Neutrophil (primary cell): ENCODE results near the gene CDK10.
"Not testable (repeated sequence)": the region's sequence is repeated elsewhere in the genome, so short reads cannot be mapped to it uniquely, and the experiment has no call there.

Experiments
- H3K27ac ChIP-seq: fragments of 200-600 bp; sonication (generic); 2 replicates; pipeline ENCODE4 v1.5.1; 2016; ENCODE audit warnings: mild to moderate bottlenecking, moderate library complexity
- H3K27me3 ChIP-seq: fragments of 200-600 bp; sonication (generic); 2 replicates; pipeline ENCODE4 v1.6.0; 2016; ENCODE audit warnings: mild to moderate bottlenecking
- H3K36me3 ChIP-seq: fragments of 200-600 bp; sonication (generic); 2 replicates; pipeline ENCODE4 v1.5.1; 2017
- H3K4me1 ChIP-seq, 2 experiments: fragments of 200-600 bp in 1 of 2; sonication (generic) in 1 of 2; 1 replicate in 1 of 2; 2 replicates in 1 of 2; pipeline versions ENCODE4 v1.5.1 to v1.6.1; 2013 to 2016; ENCODE audit warnings: low read depth in 1 of 2, low read length in 1 of 2, mild to moderate bottlenecking in 1 of 2, moderate library complexity in 1 of 2; ENCODE audit not compliant: control insufficient read depth in 1 of 2, insufficient read depth in 1 of 2
- H3K4me3 ChIP-seq, 2 experiments: fragments of 200-600 bp in 1 of 2; sonication (generic) in 1 of 2; 1 replicate in 1 of 2; 2 replicates in 1 of 2; pipeline ENCODE4 v1.5.1; 2013 to 2016; ENCODE audit warnings: low read depth in 1 of 2, low read length in 1 of 2, mild to moderate bottlenecking in 1 of 2, moderate library complexity in 1 of 2
- H3K9me3 ChIP-seq: fragments of 200-600 bp; sonication (generic); 2 replicates; pipeline ENCODE4 v1.5.1; 2016
- CTCF ChIP-seq: fragments of 200-600 bp; sonication (generic); IDR thresholded peaks from 2 replicates; pipeline ENCODE4 v1.5.1; 2016; ENCODE audit warnings: antibody characterized with exemption

CDK10 gene

GRCh38 chr16:89695086-89695874 is 8.8 kb downstream of the CDK10 start:
- Histone ChIP-seq H3K27ac (no peak overlapping the region), H3K27me3 (no peaks in the 10 kb centered on the region), H3K4me1 (peaks cover 6 to 7% of the 10 kb centered on the region in 2 experiments), H3K36me3 (peaks cover 42% of the 10 kb centered on the region), H3K9me3 (no peaks in the 10 kb centered on the region), H3K4me3 (no peak overlapping the region)
- no peak for TF ChIP-seq CTCF

- no peaks in the 10 kb centered on the region for H3K9me3 ChIP-seq
- no peak for TF ChIP-seq CTCF
- no peak overlapping the region for H3K4me3 ChIP-seq
- no peaks in the 10 kb centered on the region for H3K27me3 ChIP-seq
- peaks cover 42% of the 10 kb centered on the region for H3K36me3 ChIP-seq
- H3K27ac ChIP-seq, result no peak overlapping the region
- peaks cover 13 to 14% of the 10 kb centered on the region in 2 experiments for H3K4me1 ChIP-seq
Observed at GRCh38 chr16:89695875-89696669, 9.6 kb downstream of the CDK10 start.

- Histone ChIP-seq H3K27me3 (no peaks in the 10 kb centered on the region), H3K9me3 (no peaks in the 10 kb centered on the region), H3K4me3 (no peak overlapping the region), H3K36me3 (peaks cover 38% of the 10 kb centered on the region), H3K4me1 (peaks cover 13 to 19% of the 10 kb centered on the region in 2 experiments), H3K27ac (no peak overlapping the region)
- no peak for TF ChIP-seq CTCF
Observed at GRCh38 chr16:89696670-89697128, 10.2 kb downstream of the CDK10 start.

GRCh38 chr16:89697161-89697615 is 10.7 kb downstream of the CDK10 start:
- no peaks in the 10 kb centered on the region for H3K9me3 ChIP-seq
- no peak overlapping the region for H3K4me3 ChIP-seq
- no peaks in the 10 kb centered on the region for H3K27me3 ChIP-seq
- peaks cover 15 to 23% of the 10 kb centered on the region in 2 experiments for H3K4me1 ChIP-seq
- no peak overlapping the region for H3K27ac ChIP-seq
- H3K36me3 ChIP-seq, result peaks cover 33% of the 10 kb centered on the region
- no peak for TF ChIP-seq CTCF

GRCh38 chr16:89697616-89698331 is 11.3 kb downstream of the CDK10 start:
- Histone ChIP-seq H3K4me3 (no peak overlapping the region), H3K27me3 (no peaks in the 10 kb centered on the region), H3K4me1 (peaks cover 17 to 26% of the 10 kb centered on the region in 2 experiments), H3K9me3 (no peaks in the 10 kb centered on the region), H3K27ac (no peak overlapping the region), H3K36me3 (peaks cover 29% of the 10 kb centered on the region)
- TF ChIP-seq CTCF, result no peak

GRCh38 chr16:89698717-89699116 is 12.2 kb downstream of the CDK10 start:
- Histone ChIP-seq H3K4me1 (peaks cover 17 to 26% of the 10 kb centered on the region in 2 experiments), H3K36me3 (peaks cover 23% of the 10 kb centered on the region)
- not testable (repeated sequence) for H3K27ac ChIP-seq, H3K4me3 ChIP-seq, H3K9me3 ChIP-seq, H3K27me3 ChIP-seq

- H3K27me3 ChIP-seq, H3K9me3 ChIP-seq: not testable (repeated sequence)
- Histone ChIP-seq H3K27ac (peak overlapping the region; percentile 94), H3K4me1 (peaks cover 17 to 26% of the 10 kb centered on the region in 2 experiments), H3K4me3 (peak overlapping the region; percentile 64 to 96), H3K36me3 (peaks cover 16% of the 10 kb centered on the region)
Observed at GRCh38 chr16:89699629-89700099, 13.2 kb downstream of the CDK10 start.
